GM19099 (cell line): ENCODE data around the gene ROBO1.

Experiments
- POLR2A ChIP-seq: IDR thresholded peaks from 3 replicates; pipeline ENCODE4 v1.6.1; 2011; ENCODE audit warnings: low read depth; ENCODE audit not compliant: insufficient read length; ENCODE audit errors: extremely low read depth

Gene ROBO1

DNA sequence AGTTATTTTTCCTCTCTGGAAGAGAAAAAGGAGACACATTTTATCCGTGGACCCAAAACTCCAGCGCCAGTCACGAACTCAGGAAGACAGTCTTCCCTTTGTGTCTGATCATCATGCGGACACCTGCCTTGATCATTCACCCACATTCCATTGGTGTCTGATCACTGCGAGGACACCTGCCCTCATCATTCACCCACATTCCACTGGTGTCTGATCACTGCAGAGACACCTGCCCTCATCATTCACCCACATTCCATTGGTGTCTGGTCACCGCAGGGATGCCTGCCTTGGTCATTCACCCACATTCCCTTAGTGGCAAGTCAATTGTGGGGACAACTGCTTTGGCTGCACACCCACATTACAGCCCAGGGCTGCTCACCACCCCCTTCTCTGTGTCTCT is 148.9 kb downstream of the ROBO1 start:
- TF ChIP-seq POLR2A = no peak

DNA sequence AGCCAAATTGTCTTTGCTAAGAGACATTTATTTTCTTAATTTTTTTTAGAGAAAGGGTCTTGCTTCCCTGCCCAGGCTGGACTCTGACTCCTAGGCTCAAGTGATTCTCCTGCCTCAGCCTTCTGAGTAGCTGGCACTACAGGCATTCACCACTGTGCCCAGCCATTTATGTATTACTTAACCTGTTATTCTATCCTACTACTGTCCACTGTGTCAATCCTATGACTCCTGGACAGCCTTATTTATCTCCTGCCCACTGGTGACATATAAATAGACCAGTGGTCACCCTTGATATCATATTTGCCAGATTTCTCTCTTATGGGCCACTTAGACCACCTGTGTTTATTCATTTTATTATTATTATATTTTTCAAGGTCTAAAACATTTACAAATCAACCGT is 161.4 kb downstream of the ROBO1 start:
- TF ChIP-seq POLR2A = no peak

DNA sequence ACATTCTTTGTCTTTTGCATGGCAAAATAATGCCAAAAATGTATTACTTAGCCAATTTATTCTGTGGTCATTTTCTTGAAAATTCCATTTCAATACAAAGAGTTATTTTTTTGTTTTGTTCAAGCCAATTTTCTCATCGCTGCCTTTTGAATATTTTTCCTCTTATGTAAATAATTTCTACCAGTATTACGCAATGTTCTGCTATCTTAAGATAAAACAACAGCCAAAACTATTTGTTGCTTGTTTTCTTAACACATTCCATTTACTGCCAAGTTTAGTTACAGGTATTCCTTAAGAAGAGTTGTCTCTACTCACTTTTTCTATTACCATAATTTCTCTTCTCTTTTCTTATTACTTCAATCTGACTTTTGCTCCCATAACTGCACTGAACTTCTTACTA is 163.1 kb downstream of the ROBO1 start:
- TF ChIP-seq POLR2A = no peak

DNA sequence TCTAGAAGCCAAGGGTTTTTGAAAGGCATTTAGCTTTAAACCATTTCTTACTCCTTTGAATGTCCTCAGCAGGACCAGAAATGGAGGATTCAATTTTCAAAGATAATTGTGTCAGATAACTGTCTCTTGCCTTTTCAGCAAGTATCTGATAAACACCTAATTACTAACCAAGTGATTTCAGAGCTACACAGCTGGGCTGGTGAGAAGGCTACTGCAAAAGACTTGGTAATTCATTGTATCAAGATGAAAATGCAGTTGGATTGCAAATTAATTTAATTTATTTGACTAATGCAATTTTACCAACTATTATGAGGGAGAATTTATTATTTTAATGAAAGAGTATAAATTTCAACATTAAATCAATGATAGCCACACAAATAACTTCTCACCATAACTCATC is 165.4 kb downstream of the ROBO1 start:
- TF ChIP-seq POLR2A = no peak

DNA sequence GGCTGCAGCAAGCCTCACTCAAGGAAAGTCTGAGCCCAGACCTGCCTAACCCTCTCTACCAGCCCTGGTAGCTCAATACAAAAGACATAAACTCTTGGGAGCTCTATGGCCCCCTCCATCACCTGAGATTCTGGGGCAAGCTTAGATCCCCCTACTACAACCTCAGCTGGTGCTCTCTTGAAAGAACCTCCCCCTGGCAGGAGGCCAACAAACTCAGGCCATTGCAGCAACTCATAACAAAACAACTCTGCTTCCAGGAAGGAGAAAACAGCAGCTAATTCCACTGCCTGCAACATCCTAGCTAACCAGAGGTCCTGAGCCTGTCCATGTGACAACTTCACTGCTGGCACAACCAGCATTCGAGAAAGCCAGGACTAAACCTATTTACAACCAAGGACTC is 169.2 kb downstream of the ROBO1 start:
- no peak for TF ChIP-seq POLR2A

DNA sequence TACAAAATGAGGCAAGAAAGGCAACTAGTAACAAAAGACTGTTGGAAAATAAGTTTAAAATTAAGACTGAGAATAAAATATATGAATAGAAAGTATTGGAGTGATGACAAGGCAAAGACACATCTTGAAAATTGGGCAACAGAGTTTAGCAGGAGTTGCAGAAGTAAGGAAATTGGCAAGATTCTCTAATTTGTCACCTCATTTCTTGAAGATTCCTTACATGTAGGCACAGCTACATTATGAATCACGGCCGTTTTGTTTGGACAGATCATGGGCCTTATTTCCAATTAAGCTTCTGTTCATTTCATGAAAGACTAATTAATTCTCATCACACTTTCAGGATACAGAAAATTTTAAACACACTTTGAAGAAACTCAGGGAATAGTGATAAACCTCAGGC is 170.1 kb downstream of the ROBO1 start:
- TF ChIP-seq POLR2A = no peak

DNA sequence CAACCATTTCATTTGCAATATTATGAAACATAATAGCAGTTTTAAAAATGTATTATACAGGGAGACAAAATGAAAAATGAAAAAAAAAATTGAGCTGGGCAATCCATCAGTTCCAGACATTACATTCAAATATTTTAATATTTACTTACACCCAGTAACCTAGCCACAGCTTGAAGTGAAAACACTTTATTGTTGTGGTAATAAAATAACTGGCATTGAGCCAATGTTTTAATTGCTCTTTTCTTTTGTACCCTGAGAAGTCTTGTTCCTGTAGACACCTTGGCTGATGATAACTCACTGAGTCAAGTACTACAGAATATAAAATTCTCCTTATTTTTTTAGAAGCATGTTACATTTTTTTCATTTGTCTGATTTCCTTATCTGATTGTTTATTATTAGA is 180.6 kb downstream of the ROBO1 start:
- TF ChIP-seq POLR2A = no peak

DNA sequence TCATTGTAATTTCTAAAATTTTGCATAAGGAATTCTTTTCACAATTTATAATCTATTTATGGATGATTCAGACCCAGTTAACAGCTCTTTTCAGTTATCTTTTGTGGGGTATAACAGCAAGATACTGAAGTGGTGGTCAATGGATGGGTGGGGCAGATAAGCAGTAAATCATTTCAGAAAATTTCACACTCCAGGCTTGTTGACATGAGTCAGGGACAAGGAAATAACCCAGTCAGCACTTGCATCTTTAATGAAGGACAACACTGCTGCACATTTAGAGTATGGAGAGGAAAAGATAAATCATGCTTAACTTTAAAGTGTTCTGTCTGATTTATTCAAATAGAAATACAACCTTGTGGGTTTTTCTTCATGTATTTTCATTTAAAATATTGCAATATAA is 181.6 kb downstream of the ROBO1 start:
- TF ChIP-seq POLR2A = no peak

DNA sequence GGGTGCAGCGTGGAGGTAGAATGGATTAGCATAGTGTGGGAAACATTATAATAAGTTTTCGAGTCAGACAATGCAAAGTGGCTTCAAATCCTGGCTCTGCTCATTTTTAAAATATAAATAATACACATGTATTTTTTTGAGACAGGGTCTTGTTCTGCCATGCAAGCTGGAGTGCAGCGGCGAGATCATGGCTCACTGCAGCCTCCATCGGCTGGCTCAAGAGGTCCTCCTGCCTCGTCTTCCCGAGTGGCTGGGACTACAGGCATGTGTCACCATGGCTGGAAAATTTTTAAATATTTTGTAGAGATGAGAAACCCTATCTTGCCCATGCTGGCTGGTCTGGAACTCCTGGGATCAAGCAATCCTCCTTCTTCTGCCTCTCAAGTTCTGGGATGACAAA is 194.9 kb downstream of the ROBO1 start:
- no peak for TF ChIP-seq POLR2A

DNA sequence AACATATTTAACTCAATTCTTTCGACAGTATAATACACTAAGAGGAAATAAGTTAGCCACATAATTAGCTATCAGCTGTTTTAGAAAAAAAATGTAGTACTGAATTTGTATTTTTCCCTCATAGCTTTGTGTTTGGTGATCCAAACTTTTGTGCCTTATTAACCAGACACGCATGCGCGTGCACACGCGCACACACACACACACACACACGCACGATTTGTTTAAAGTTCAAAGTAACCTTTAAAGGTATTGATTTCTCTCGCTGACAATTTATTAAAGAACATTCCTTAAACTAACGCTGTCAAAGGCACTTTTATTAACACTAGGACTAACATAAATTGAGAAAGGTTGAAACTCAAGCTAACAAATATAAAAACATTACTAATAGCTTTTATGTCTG is 198.9 kb downstream of the ROBO1 start:
- TF ChIP-seq POLR2A = no peak

DNA sequence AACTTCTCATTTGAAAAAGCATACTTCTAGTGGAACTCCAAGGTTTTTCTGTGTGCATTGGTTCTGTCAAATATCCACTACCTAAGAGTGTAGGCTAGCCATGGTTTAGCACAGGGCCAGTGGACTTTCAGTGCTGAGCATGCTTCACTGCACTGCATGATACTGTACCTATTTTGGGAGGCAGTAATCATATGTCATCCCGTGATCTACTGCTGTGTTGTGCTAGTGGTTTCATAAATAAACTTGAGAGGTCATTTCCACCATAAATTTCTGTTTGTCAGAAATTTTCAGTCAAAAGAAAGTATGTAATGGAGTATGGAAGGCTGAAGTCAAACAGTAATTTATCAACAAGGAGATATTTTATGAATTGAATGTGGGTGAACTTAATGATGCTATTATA is 203.6 kb downstream of the ROBO1 start:
- TF ChIP-seq POLR2A = no peak

DNA sequence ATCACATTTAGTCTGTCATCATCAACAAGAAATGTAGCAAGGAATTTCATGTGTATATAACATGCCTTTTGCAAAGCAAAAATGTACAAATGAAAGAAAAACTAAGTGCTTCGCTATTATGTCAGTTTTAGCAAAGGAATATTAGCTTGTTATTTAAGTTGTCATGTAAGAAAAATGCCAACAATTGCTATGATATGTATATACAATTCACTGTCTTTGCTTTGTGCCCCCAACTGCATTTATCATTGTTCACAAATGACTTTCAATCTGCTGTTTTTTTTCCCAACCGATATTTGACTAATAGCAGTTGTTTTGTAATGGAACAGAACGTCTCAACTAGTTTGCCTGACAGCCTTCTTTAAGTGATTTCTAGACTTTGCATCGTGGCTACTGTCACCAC is 207.1 kb downstream of the ROBO1 start:
- no peak for TF ChIP-seq POLR2A

DNA sequence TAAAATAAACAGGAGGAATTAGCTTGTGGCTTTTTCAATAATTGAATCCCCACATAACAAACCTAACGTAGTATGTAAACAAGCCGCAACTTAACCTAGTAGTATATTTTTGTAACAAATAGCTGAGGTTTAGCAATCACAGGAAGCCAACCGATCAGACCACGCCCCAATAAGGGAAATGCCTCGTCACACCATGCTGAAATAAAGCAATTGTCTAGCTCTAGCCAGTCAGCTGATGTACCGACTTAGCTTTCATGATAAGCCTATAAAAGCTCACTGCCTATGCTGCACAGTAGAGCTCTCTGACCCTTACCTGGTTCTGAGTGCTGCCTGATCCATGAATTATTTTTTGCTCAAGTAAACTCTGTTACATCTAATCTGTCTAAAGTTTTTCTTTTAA is 208.9 kb downstream of the ROBO1 start:
- TF ChIP-seq POLR2A = no peak

DNA sequence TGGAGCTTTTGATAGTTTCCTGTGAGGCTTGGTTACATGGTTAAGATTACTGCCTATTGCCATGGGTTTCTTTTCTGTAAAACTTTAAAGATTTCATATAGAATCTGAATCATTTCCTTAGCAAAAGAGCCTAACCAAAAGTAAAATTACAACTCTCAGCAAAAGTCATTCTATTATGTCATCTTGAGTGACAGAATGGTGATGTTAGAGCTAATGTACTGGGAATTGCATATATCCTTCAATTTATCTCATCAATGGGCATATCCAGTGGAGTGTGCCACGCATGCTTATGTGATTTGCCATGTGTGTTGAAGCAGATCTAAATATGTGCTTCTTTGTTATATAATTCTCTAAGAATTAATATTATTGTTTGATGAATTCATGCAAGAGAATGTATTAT is 212.1 kb downstream of the ROBO1 start:
- TF ChIP-seq POLR2A = no peak

DNA sequence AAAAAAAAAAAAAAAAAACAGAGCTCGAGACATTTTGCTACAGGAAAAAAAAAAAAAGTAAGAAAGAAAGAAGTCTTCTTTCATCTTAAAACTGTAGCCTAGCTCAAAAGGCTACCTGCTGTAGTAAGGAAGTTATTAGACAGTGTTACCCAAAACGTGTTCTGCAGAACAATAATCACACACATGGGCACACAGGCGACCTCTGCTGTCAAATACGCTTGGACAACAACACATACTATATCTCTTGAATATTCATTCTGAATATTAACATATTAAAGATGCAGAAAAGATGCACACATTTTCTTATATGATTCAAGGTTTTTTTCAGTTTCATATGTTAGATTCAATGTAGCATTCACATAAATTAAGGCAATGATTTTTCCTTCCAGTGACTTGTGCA is 215.8 kb downstream of the ROBO1 start:
- no peak for TF ChIP-seq POLR2A

DNA sequence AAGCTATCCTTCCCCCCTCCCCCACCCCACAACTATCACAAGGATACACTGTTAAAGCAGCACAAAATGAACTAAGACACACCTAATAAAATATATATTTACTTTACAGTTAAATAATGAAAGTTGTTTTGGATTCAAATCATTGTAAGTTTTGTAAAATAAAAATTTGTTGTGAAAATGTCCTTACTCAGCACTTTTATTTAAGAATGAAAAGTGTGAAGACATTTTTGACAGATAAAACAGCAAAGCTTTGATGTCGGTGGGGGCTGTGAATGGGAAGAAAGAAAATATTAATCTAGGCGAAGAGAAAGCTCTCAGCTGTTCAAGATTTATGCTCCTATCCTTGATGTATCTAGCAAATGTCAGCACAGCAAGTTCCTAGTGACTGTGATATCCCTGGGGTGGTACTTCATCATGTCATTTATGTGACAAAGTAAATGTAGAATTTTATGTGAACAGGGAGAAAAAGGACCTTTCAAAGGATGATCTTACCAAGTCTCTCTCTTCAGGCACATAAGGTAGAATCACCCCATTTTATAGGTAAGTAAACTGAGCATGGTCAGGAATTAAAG is 216.4 kb downstream of the ROBO1 start:
- TF ChIP-seq POLR2A = no peak

DNA sequence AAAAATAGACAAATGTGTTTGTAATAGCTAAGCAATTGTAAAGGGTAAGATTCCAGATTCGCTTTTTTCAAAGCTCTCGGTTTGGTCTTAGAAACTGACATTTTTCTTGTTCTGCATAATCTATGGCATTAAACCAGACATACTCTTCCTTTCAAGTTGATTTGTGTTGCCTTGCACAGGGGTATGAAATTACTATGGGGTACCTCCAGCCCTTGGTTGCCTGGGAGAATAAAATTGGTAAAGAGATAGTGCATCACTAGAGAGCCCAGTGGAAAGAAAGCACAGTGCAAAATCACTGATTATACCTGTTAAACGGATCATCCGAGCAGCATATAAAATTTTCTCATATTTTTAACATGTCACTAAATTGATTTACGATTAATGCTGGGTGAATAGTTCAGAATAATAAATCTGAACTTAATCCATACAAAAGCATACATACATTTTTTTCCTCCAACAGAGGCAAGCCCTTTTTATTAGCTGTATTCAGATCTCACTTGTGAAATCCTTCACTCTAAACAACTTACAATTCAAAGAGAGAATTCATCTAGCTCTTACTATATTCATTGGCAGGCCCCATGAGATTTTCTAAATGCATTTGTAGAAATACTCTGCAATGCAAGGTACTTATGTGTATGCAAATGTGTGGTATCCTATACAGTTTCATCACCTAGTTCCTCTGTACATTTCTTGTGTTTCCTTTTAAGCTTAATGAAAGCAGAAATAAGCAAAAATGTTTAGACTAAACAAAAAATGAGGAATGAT is 224.4 kb downstream of the ROBO1 start:
- no peak for TF ChIP-seq POLR2A

DNA sequence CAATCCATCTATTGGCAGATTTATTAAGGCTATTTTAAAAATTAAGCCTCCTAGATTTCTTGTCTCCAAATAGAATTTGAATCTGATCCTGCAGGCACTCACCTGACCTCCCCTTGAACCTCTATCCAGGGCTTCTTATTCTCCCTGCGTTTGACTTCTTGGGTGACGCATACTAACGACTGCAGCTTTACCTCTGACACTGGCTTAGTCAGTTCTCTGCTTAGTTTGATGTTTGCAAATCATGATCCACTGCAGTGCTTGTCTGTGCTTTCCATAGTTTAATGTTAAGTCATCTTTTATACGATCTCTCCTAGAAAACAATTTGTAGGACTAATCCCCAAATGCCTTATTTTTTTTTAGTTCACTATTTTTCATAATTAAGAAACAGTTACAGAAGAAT is 233.1 kb downstream of the ROBO1 start:
- TF ChIP-seq POLR2A = no peak
